ENCODE data around the gene APEX1. TPM values are rescaled to one million over a fixed set of nuclear protein-coding genes. Genes with fewer than 3 reads are reported as not detected.

APEX1 gene
- 100 to 1,000 TPM; 318 to 352 (median 331) TPM for polyA plus RNA-seq (ENCODE audit: insufficient read depth in 1 of 5, insufficient read length in 5 of 5, low replicate concordance in 1 of 5)
- long read RNA-seq, donor 1, transcript APEX1-201 (5 exons, 1,484 nt): major isoform, 114 of 316 reads
- long read RNA-seq, donor 1, transcript APEX1-216 (3 exons, 1,803 nt): minor isoform, 12 of 316 reads
- long read RNA-seq, donor 1, transcript APEX1-205 (4 exons, 1,603 nt): minor isoform, 15 of 316 reads
- long read RNA-seq, donor 1, transcript APEX1-210 (5 exons, 1,437 nt): minor isoform, 25 of 316 reads
- long read RNA-seq, donor 1, partial matches to known transcripts: 136 of 316 reads
- long read RNA-seq, donor 1, other reads (novel, unspliced or antisense): 5 of 316 reads
- long read RNA-seq, donor 2, transcript APEX1-205 (4 exons, 1,603 nt): minor isoform, 10 of 132 reads
- long read RNA-seq, donor 2, transcript APEX1-201 (5 exons, 1,484 nt): major isoform, 79 of 132 reads
- long read RNA-seq, donor 2, transcript APEX1-210 (5 exons, 1,437 nt): minor isoform, 22 of 132 reads
- long read RNA-seq, donor 2, transcript APEX1-216 (3 exons, 1,803 nt): minor isoform, 9 of 132 reads
- long read RNA-seq, donor 2, partial matches to known transcripts: 7 of 132 reads
- long read RNA-seq, donor 2, other reads (novel, unspliced or antisense): 0 of 132 reads
- long read RNA-seq, donor 3, transcript APEX1-201 (5 exons, 1,484 nt): major isoform, 80 of 176 reads
- long read RNA-seq, donor 3, transcript APEX1-205 (4 exons, 1,603 nt): minor isoform, 13 of 176 reads
- long read RNA-seq, donor 3, transcript APEX1-210 (5 exons, 1,437 nt): minor isoform, 23 of 176 reads
- long read RNA-seq, donor 3, transcript APEX1-216 (3 exons, 1,803 nt): minor isoform, 19 of 176 reads
- long read RNA-seq, donor 3, partial matches to known transcripts: 27 of 176 reads
- long read RNA-seq, donor 3, other reads (novel, unspliced or antisense): 5 of 176 reads
- long read RNA-seq, donor 4, transcript APEX1-210 (5 exons, 1,437 nt): minor isoform, 10 of 161 reads
- long read RNA-seq, donor 4, transcript APEX1-216 (3 exons, 1,803 nt): minor isoform, 9 of 161 reads
- long read RNA-seq, donor 4, transcript APEX1-205 (4 exons, 1,603 nt): minor isoform, 13 of 161 reads
- long read RNA-seq, donor 4, transcript APEX1-201 (5 exons, 1,484 nt): major isoform, 62 of 161 reads
- long read RNA-seq, donor 4, partial matches to known transcripts: 63 of 161 reads
- long read RNA-seq, donor 4, other reads (novel, unspliced or antisense): 0 of 161 reads
- long read RNA-seq, donor 5, transcript APEX1-210 (5 exons, 1,437 nt): minor isoform, 30 of 221 reads
- long read RNA-seq, donor 5, transcript APEX1-201 (5 exons, 1,484 nt): major isoform, 119 of 221 reads
- long read RNA-seq, donor 5, transcript APEX1-205 (4 exons, 1,603 nt): minor isoform, 18 of 221 reads
- long read RNA-seq, donor 5, transcript APEX1-202 (5 exons, 1,387 nt): minor isoform, 12 of 221 reads
- long read RNA-seq, donor 5, partial matches to known transcripts: 28 of 221 reads
- long read RNA-seq, donor 5, other reads (novel, unspliced or antisense): 0 of 221 reads
- long read RNA-seq, donor 6, transcript APEX1-205 (4 exons, 1,603 nt): minor isoform, 22 of 216 reads
- long read RNA-seq, donor 6, transcript APEX1-201 (5 exons, 1,484 nt): major isoform, 127 of 216 reads
- long read RNA-seq, donor 6, transcript APEX1-210 (5 exons, 1,437 nt): minor isoform, 22 of 216 reads
- long read RNA-seq, donor 6, transcript APEX1-202 (5 exons, 1,387 nt): minor isoform, 10 of 216 reads
- long read RNA-seq, donor 6, partial matches to known transcripts: 17 of 216 reads
- long read RNA-seq, donor 6, other reads (novel, unspliced or antisense): 0 of 216 reads
- long read RNA-seq, donor 7, transcript APEX1-201 (5 exons, 1,484 nt): major isoform, 70 of 108 reads
- long read RNA-seq, donor 7, transcript APEX1-205 (4 exons, 1,603 nt): minor isoform, 9 of 108 reads
- long read RNA-seq, donor 7, transcript APEX1-210 (5 exons, 1,437 nt): minor isoform, 10 of 108 reads
- long read RNA-seq, donor 7, transcript APEX1-216 (3 exons, 1,803 nt): minor isoform, 11 of 108 reads
- long read RNA-seq, donor 7, partial matches to known transcripts: 0 of 108 reads
- long read RNA-seq, donor 7, other reads (novel, unspliced or antisense): 0 of 108 reads
- long read RNA-seq, donor 8, transcript APEX1-201 (5 exons, 1,484 nt): major isoform, 46 of 134 reads
- long read RNA-seq, donor 8, transcript APEX1-205 (4 exons, 1,603 nt): minor isoform, 6 of 134 reads
- long read RNA-seq, donor 8, transcript APEX1-210 (5 exons, 1,437 nt): minor isoform, 11 of 134 reads
- long read RNA-seq, donor 8, transcript APEX1-216 (3 exons, 1,803 nt): minor isoform, 11 of 134 reads
- long read RNA-seq, donor 8, partial matches to known transcripts: 55 of 134 reads
- long read RNA-seq, donor 8, other reads (novel, unspliced or antisense): 0 of 134 reads

DNA sequence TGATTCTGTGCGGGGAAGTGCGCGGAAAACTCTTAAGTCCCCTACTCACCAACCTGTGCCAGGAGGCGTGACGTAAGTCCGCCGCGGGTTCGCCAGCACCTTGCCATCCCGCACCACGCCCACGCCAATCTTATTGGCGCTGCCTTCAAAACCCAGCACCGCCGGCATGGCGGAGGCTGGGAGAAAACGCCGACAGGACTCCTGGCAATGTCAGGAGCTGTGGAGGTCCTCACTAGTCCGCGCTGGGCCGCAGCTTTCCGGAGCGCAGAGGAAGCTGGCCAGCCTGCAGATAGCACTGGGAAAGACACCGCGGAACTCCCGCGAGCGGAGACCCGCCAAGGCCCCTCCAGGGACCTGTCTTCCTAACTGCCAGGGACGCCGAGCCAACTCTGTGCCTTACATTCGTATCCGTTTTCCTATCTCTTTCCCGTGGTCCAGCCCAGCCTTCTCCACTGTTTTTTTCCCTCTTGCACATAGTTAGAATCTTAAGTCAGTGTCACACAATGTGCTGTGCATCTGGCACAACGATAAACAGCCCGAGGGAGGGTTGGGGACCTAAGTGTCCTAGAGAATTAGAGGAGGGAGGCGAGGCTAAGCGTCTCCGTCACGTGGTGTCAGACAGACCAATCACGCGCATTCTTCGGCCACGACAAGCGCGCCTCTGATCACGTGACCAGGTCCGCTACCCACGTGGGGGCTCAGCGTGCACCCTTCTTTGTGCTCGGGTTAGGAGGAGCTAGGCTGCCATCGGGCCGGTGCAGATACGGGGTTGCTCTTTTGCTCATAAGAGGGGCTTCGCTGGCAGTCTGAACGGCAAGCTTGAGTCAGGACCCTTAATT lies at the start of gene APEX1, which contains the start of gene OSGEP:
APEX1 (plus strand) TSS at position 711 of the 839 bp plus-strand sequence. CDS start 420 bp downstream, outside the sequence.
OSGEP (minus strand) TSS at position 297 of the 839 bp plus-strand sequence; CDS start at position 168, 129 bp downstream.
- peak; percentile 98 to 99 for DNase-seq

DNA sequence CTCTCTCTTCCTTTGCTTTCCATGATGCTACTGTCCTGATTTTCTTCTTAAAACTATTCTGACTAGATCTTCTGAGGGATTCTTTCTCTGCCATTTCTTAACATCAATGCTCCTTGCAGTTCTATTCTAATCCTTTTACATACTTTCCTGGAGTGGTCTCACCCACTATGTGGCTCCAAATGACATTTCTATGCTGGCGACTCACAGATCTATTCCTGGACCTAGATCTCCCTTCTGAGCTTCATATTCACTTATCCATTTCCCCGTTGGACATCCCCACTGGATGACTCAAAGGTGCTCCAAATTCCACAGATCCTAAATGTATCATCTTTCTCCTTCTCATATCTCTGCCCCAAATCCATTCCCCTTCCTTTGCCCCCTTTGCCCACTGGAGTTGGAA lies 45.8 kb upstream of the APEX1 start:
- DNase-seq: no peak

DNA sequence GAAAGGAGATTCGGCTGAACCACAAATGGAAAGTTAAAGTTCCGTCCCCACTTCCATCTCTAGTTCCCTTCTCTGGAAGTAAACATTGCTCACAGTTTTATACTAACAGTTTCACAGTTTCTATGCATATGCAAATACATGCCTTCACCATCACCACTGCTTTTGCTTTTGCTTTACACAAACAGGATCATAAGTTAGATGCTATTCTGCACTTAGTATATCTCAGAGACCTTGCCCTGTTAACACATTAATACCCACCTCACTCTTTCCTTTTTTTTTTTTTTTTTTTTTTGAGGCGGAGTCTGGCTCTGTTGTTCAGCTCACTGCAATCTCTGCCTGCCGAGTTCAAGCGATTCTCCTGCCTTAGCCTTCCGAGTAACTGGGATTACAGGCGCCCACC lies 42.6 kb upstream of the APEX1 start:
- no peak for DNase-seq

DNA sequence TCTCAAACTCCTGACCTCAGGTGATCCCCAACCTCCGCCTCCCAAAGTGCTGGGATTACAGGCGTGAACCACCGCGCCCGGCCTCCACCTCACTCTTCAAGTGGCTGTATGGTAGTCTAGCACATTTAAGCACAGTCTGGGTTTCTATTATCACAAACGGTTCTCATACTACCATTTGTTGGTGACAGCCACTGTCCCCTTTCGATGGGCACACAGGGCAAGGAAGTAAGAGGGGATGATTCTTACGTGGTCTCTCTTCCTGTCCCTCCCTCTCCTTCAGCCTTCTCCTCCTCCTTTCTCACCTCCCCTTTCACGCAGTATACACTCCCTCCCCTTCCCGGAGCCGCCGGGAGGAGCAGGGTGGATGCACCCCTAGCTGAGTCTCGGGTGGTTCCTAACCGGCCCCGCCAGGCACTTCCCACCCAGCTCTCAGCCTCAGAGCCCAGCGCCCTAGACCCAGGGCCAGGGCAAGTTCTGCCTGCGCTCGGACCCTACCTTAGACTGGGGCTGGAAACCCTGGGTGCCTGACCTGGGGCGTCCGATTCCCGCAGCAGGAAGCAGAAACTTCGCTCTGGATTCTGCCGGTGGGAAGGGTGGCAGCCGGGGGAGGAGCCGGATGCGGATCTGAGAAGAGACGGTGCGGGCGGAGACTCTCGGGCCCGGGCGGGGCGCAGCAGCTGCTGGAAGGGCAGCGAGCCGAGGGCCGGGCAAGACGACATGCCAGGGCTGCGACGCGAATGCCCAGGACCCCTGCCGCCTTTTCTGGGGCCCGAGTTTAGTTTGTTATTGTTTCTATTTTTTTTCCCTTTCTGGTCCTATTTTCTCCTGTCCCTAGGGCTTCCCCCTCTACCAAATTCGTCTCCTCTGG lies 41.9 kb upstream of the APEX1 start, which contains the start of gene TEP1:
TEP1 (minus strand) TSS at position 626 of the 868 bp plus-strand sequence. CDS start 5,062 bp downstream, outside the sequence.
- DNase-seq: peak; percentile 82 to 83

DNA sequence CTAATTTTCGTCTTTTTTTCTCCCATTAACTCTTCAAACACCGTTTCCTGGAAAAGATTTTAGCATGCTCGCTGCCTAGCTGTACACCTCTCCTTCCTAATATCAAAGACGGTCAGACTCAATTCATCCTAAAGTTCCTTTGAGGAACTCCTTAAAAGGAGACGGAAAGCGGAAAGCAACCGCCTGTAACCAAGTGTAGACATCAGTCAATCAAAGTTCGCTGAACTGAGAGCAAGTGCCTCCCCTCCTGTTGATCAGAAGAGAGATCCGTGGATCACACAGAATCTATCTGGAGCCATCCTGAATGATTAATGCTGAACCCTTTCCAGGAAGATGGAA lies 41.3 kb upstream of the APEX1 start:
- no peak for DNase-seq

DNA sequence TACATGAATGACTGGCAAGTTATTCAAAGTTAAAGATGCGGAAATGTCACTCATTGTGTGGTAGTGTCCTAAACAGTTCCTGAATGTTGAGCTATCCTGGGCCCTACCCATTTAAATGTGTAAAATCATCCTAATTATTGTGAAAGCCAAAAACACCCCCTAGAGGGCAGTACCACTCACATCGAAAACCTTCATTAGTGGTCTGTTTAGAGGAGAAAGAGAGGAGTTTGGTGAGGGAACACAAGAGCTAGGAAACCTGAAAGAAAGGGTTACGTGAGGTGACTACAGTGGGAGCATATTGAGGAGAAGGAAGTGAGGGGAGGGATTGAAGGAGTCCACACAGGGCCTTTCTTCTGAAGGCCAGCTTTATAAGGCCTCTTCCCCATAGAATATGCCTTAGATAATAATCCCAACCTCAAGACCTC lies 39.2 kb upstream of the APEX1 start:
- peak in 1 of 2 donors; percentile 14 for DNase-seq

DNA sequence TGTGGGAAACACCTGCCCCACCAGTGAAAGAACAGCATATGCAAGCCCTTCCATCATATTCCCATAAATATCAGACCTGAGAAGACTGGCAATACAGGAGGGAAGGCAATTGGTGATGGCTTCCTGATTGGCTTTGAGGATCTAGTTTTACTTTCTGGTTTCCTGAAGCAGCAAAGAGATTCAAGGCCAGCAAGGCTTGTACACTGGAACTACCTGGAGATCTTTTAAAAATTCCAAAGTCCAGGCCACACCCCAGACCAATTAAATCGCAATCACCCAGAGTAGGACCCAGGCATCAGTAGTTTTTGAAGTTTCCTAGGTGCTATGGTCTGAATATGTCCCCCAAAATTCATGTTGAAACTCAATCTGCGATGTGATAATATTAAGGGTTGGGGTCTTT lies 38.8 kb upstream of the APEX1 start:
- no peak for DNase-seq

DNA sequence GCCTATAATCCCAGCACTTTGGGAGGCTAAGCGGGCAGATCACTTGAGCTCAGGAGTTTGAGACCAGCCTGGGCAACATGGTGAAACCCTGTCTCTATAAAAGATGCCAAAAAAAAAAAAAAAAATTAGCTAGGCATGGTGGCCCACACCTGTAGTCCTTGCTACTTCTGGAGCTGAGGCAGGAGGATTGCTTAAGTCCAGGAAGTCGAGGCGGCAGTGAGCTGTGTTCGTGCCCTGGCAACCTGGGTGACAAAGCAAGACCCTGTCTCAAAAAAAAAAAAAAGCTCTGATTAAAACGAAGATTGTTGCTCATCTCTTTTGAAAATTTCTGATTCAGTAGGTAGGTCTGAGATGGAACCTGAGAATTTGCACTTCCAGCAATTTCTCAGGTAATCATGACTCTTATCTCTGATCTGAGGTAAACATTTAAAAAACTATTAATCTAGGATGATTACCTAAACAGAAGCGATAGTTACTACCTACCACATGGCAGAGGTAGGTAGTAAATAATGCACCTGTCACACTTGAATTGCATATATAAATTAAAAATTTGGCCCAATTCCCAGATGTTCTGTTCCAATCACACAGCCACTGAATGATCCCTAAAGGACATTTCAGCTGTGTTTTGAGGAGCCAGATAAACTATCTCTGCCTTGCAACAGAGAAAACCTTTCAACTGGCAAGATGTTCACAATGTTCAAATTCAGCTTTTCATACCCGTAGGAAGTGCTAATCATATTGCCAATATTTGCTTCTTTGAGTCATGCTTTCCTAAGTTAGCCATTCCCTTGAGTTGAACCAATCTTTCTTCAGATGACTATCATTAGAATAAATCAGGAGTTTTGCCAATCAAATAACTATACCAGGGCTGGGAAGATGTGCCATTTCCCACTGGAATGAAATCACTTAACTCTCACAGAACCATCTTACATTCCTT lies 37.5 kb upstream of the APEX1 start:
- no peak for DNase-seq

DNA sequence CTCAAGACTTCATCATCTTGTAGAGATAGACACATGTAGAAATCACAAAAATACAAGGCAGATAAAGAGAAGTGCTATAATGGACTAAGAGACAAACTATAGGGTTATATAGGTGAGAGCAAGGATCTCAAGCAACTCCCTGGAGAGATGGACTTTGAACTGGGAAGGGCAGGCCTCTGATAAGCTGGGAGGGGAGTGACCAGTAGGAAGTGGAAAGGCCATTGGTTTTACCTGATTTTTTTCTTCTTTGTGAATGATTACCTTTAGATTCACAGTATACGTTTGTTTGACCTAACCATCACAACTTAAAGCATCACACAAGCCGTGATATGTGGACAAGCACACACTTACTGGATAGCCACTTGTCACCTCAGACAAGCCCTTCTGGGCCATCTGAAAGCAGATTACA lies 36.5 kb upstream of the APEX1 start:
- DNase-seq: no peak

DNA sequence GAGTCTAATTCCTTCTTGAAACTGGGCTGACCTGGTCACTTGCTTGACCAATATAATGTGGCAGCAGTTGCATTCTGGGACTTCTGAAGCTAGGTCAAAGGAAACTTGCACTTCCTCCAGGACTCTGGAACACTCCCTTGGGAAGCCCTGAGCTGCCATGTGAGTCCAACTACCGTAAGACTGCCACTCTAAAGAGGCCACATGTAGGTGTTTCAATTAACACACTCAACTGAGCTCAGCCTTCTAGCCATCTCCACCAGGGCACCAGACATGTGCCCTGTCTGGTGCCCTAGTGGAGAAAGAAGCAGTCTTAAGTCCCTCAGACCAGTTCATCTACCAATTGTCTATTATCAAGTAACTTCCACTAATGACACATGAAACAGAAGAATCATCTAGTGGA lies 35.6 kb upstream of the APEX1 start:
- no peak for DNase-seq

DNA sequence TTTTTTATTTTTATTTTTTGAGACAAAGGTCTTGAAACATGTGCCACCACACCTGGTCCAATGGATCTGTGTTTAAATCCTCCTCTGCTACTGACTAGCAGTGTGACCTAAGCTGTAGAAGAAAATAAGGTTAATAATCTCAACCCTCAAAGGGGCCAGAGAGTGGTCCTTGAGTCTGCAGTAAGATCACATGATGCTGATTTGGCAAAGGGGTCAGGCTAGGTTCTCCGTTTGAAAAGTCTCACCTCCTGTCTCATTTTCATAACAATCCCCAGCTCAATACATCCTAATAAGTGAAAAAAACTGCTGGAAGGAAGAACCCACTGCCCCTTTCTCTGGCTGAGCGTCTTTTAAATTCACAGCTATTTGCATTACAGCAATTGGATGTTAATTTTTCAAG lies 33.8 kb upstream of the APEX1 start:
- no peak for DNase-seq

DNA sequence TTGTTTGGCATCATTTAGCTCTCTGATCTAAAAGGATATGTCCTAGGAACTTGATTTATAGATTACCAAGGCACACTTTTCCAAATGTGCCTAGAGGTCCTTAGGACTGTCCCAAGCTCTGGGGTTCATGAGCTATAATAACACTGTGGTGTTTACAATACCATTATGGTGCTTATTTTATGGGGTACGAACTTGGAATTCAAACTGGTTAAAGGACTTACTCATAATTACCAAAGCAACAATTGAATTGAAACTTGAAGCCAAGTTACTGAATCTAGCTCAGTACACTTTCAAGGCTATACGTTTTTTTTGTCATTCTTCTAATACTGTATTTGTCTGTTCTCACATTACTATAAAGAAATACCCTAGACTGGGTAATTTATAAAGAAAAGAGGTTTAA lies 32.1 kb upstream of the APEX1 start:
- no peak for DNase-seq

DNA sequence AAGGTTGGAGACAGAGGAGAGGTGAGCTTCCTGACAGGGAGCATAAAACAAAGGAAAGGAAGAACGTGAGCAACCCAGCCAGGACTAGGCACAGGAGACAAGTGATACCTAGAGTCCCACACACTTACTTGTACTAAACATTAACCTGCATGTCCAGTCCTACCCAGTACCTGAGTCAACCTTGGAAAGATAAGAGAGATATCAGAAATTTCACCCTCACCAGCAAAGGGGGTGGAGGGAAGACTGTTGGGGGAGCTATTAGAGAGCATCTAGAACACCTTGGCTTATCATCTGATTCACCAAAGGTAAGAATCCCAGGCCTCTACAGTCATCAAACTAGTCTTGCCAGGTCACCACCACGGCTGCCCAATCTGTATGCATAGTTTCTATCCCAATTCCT lies 30.2 kb upstream of the APEX1 start:
- no peak for DNase-seq

DNA sequence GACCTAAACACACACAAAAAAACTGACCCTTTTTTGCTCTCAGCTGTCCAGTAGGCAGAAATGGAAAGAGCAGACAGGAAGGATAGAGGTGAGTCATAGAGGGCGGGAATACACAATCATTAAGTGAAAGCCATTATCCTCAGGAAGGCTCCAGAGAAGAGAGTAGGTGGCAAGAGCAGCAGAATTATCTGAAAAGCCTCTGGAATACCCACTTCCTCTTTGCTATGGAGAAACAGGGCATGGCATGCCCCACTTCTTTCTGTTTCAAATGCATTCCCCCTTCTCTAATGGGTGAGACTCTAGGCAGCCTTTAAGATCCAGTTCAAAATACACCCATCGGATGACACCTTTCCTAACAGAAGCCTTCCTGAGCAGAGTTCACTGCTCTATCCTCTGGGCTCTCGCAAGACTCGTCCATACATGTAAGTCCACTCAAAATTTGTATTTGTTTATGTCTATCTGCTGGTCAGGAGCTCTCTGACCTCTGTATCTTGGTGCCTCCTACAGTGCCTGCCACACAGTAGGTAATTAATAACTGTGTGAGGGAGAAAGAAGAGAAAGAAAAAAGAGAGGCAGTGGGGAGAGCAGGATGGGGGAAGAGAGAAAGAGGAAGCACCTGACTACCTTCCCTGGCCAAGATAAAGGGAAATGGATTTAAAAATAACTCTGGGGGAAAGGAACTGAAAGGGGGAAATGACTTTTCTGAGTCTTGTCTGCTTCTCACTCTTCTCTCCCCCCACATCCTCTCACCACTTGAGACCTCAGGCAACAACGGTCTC lies 27.6 kb upstream of the APEX1 start:
- no peak for DNase-seq

DNA sequence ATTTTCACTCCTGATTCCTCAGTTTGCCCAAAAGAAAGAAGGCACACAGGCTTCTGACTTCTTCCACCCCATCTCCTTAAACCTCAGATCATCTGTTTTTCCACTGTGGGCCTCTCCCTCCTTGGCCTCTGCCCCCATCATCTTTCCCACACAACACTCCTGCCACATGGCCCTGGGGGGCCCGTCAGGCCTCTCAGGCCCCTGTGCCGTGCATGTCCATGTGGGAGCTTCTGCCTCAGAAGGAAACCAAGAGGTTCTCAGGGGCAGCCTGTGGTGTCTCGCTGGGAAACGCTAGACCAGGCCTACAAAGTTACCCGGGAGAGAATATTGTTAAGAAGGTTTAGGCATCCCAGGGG lies 27.0 kb upstream of the APEX1 start:
- no peak for DNase-seq
